GM08714 (cell line): ENCODE data around the gene FBXO10.

Source experiments
- H3K4me3 ChIP-seq: fragments of 200-500 bp; sonication (Bioruptor generic); 2 replicates; pipeline ENCODE4 v1.5.1; 2014; ENCODE audit warnings: mild to moderate bottlenecking, low read length, inconsistent platforms
- ZNF274 ChIP-seq: IDR thresholded peaks from 2 replicates; pipeline ENCODE4 v1.6.1; 2012; ENCODE audit warnings: mild to moderate bottlenecking, low read depth, low read length

Gene FBXO10

GRCh38 chr9:37575921-37576721, at the start of gene FBXO10:
TSS of gene FBXO10 (minus strand) at chr9:37576380. CDS start at chr9:37541768, 34,612 bp downstream.
- TF ChIP-seq ZNF274: no peak
- H3K4me3 ChIP-seq: peak within 1 kb of the TSS; percentile 91

DNA sequence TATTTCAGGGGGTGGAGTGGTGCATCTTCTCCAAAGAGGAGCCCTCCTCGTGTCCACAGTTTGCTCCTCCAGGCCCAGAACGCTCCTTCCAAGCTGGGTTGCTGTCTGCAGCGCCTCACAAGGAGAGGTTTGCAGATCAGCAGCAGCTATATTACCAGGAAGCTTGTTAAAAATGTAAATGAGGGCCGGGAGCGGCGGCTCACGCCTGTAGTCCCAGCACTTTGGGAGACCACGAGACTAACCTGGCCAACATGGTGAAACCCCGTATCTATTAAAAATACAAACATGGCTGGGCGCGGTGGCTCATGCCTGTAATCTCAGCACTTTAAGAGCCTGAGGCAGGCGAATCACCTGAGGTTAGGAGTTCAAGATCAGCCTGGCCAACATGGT, 49.6 kb upstream of the FBXO10 start:
- no peak overlapping the region for H3K4me3 ChIP-seq
- TF ChIP-seq ZNF274: no peak

- TF ChIP-seq ZNF274: no peak
These were observed 49.0 kb upstream of the FBXO10 start for GRCh38 chr9:37625036-37625757.

GRCh38 chr9:37624073-37624472, 47.9 kb upstream of the FBXO10 start:
- H3K4me3 ChIP-seq: no peak overlapping the region
- TF ChIP-seq ZNF274: no peak

More at GRCh38 chr9:37625036-37625757, 49.0 kb upstream of the FBXO10 start:
- no peak overlapping the region for H3K4me3 ChIP-seq

DNA sequence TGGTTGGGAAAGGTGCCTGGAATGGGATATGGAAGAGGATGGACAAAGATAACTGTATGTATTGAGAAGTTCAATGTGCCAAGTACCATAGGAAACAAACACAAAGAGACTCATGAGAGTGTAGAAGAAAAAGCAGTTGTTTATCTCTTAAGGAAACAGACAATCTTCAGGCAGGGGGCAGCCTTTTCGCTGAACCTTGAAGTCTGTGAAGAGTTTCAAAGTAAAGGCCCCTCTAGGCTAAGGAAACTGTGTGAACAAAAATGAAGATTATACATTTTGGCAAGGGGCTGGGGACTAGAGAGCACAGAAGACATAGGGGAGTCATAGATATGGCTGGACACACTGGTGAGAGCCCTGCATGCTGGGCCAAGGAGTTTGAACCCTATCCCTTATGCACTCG, 47.1 kb upstream of the FBXO10 start:
- no peak for TF ChIP-seq ZNF274
- H3K4me3 ChIP-seq: no peak overlapping the region

DNA sequence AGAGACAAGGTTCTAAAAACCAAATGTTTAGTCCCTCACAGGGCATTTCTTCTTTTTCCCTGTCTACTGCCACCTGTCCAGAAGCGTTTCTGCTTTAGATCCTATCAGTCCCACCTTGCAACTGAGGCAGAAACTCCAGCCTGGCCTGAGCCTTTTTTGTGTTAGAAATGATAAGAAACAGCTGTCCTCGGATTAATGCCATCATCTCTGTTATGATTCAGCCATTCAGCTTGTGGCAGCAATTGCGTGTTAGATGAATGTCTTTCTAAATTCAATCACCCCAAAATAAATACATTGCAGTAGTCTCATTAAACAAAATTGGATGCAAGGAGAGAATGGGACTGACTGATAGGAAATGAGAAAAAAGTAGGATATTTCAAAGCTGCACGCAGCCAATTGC, 46.3 kb upstream of the FBXO10 start:
- no peak for TF ChIP-seq ZNF274

GRCh38 chr9:37621273-37622121, 45.3 kb upstream of the FBXO10 start:
- H3K4me3 ChIP-seq: no peak overlapping the region
- no peak for TF ChIP-seq ZNF274

More for the DNA sequence above, 46.3 kb upstream of the FBXO10 start:
- no peak overlapping the region for H3K4me3 ChIP-seq

DNA sequence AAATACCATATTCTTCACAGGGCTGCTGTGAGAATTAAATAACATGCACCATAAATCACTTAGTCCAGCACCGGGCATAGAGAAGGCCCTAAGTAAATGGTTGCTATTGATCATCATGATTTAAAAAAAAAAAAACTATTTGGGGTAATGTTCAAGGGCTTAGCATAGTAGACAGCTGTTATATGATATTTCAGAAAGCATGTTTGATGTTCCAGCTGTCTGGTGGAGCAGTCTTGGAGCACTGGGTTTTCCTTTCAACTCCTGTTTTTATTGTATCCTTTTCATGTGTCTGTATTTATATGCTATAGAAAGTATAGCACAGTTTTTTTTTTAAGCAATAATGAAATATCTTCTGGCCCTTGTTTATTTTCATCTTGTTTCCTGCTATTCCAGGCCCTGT, 44.2 kb upstream of the FBXO10 start:
- H3K4me3 ChIP-seq: no peak overlapping the region
- no peak for TF ChIP-seq ZNF274

DNA sequence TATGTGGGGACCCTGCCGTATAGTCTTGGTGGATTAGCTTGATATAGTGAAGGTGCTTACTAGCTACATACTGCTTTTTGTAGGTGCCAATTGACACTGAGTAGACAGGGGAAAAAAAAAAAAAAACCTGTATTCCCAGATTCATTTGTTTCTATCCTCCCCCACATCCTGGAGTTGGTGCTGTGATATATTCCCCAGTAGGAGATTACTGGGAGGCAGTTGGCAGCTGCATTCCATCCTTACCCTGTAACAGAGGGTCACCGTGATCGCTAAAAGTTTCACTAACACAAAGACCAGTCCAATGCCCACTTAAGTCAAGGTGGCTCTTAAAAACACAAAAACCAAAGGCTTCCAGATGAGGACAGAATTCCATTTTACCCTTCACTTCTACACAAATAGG, 43.6 kb upstream of the FBXO10 start:
- no peak for TF ChIP-seq ZNF274
- no peak overlapping the region for H3K4me3 ChIP-seq

- no peak for TF ChIP-seq ZNF274
- H3K4me3 ChIP-seq: no peak overlapping the region
These were observed 42.6 kb upstream of the FBXO10 start for GRCh38 chr9:37618817-37619216.

DNA sequence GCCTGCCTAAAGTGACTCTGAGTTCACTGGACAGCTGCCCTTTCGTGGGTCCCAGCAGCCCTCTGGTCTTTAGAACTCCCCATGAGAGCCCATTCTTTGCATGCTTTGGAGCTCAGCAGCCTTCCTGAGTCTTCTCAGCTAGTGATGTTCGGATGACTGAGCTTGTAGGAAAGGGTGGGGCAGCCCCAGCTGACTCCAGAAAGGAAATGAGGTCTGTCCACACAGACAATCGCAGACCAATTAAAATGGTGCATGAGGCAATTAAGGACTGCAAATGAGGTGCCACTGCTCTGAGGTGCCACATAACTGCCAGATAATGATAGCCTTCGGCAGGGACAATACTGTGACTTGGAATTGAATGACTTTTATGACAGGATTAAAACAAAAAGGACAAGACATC, 41.7 kb upstream of the FBXO10 start:
- TF ChIP-seq ZNF274: no peak
- no peak overlapping the region for H3K4me3 ChIP-seq

- TF ChIP-seq ZNF274: no peak
These were observed 41.0 kb upstream of the FBXO10 start for GRCh38 chr9:37617161-37617560.

DNA sequence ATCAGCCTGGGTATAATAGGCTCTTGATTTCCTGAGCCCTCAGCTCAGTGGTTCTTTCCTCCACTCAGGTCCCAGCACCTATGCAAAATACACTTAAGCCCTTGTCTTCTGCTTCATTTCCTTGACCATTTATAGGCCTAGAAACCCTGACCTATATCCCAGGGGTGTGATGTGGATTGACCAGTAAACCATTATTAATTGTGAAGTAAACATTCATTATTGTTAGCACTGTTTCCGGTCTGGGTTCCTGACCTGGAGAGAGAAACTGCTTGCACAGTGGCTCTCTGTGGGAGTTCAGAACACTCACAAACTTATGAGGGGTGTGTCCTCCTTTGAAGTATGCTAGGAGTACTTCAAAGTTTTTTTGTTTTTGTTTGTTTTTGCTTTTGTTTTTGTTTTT, 35.8 kb upstream of the FBXO10 start:
- TF ChIP-seq ZNF274: no peak
- H3K4me3 ChIP-seq: no peak overlapping the region

More at GRCh38 chr9:37617161-37617560, 41.0 kb upstream of the FBXO10 start:
- no peak overlapping the region for H3K4me3 ChIP-seq

DNA sequence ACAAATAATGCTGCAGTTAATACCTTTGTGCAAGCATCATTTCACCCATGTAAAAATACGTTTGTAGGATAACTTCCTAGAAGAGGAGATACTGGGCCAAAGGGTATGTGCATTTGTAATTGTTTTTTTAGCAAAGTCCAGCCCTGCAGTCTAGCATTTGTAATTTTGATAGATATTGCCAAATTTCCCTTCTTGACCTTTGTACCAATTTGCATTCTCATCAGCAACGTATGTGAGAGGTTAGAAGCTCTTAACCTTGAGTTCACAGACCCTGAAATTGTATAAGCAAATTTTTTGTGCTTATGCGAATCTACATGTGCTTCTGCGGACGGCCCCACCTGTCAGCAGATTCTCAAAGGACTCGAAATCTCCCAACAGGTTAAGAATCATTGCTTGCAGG, 34.8 kb upstream of the FBXO10 start:
- TF ChIP-seq ZNF274: no peak
- no peak overlapping the region for H3K4me3 ChIP-seq

- no peak for TF ChIP-seq ZNF274
- H3K4me3 ChIP-seq: no peak overlapping the region
These were observed 33.7 kb upstream of the FBXO10 start for GRCh38 chr9:37609735-37610397.
